ENCODE results near the gene LENEP.
"Not testable (repeated sequence)": the region's sequence is repeated elsewhere in the genome, so short reads cannot be mapped to it uniquely, and the experiment has no call there.

The LENEP gene

GRCh38 chr1:154970631-154971340 lies 22.6 kb upstream of the LENEP start, which contains the start of gene SHC1:
Gene SHC1 (minus strand): TSS chr1:154970747. CDS start chr1:154970526, 221 bp downstream.
- Histone ChIP-seq H3K36me3 (ENCODE audit: control insufficient read depth, insufficient read depth, low read length) (peaks cover 29% of the 10 kb centered on the region), H3K9ac (ENCODE audit: low read depth, low read length) (peak within 1 kb of the TSS; percentile 54), H3K4me3 (ENCODE audit: low read depth, low read length) (peak within 1 kb of the TSS; percentile 74), H3K27ac (ENCODE audit: low read depth, low read length) (peak within 1 kb of the TSS; percentile 98), H3K9me3 (ENCODE audit: control insufficient read depth, insufficient read depth, low read length) (no peaks in the 10 kb centered on the region), H3K4me1 (ENCODE audit: control insufficient read depth, insufficient read depth, low read length) (peaks cover 22% of the 10 kb centered on the region), H3K27me3 (ENCODE audit: control insufficient read depth, insufficient read depth, low read length) (no peaks in the 10 kb centered on the region)

- H3K9ac ChIP-seq (ENCODE audit: low read depth, low read length): peak overlapping the region; percentile 7; the same call in 1 of the 2 replicates
- peak overlapping the region; percentile 98 for H3K27ac ChIP-seq (ENCODE audit: low read depth, low read length)
- peaks cover 26% of the 10 kb centered on the region for H3K4me1 ChIP-seq (ENCODE audit: control insufficient read depth, insufficient read depth, low read length)
- H3K9me3 ChIP-seq (ENCODE audit: control insufficient read depth, insufficient read depth, low read length): no peaks in the 10 kb centered on the region
- no peaks in the 10 kb centered on the region for H3K27me3 ChIP-seq (ENCODE audit: control insufficient read depth, insufficient read depth, low read length)
- peaks cover 23% of the 10 kb centered on the region for H3K36me3 ChIP-seq (ENCODE audit: control insufficient read depth, insufficient read depth, low read length)
- H3K4me3 ChIP-seq (ENCODE audit: low read depth, low read length): peak overlapping the region; percentile 74
These were observed 21.9 kb upstream of the LENEP start for GRCh38 chr1:154971341-154971998.

GRCh38 chr1:154972213-154972516 lies 21.2 kb upstream of the LENEP start:
- Histone ChIP-seq H3K4me3 (ENCODE audit: low read depth, low read length) (peak overlapping the region; percentile 74), H3K4me1 (ENCODE audit: control insufficient read depth, insufficient read depth, low read length) (peaks cover 30% of the 10 kb centered on the region), H3K27me3 (ENCODE audit: control insufficient read depth, insufficient read depth, low read length) (no peaks in the 10 kb centered on the region), H3K36me3 (ENCODE audit: control insufficient read depth, insufficient read depth, low read length) (peaks cover 19% of the 10 kb centered on the region), H3K9me3 (ENCODE audit: control insufficient read depth, insufficient read depth, low read length) (no peaks in the 10 kb centered on the region), H3K9ac (ENCODE audit: low read depth, low read length) (peak overlapping the region; percentile 65), H3K27ac (ENCODE audit: low read depth, low read length) (peak overlapping the region; percentile 98)

- no peaks in the 10 kb centered on the region for H3K27me3 ChIP-seq (ENCODE audit: control insufficient read depth, insufficient read depth, low read length)
- peaks cover 17% of the 10 kb centered on the region for H3K36me3 ChIP-seq (ENCODE audit: control insufficient read depth, insufficient read depth, low read length)
- peak overlapping the region; percentile 91 for H3K9ac ChIP-seq (ENCODE audit: low read depth, low read length)
- peaks cover 30% of the 10 kb centered on the region for H3K4me1 ChIP-seq (ENCODE audit: control insufficient read depth, insufficient read depth, low read length)
- H3K9me3 ChIP-seq (ENCODE audit: control insufficient read depth, insufficient read depth, low read length): no peaks in the 10 kb centered on the region
- H3K27ac ChIP-seq (ENCODE audit: low read depth, low read length): peak overlapping the region; percentile 98
- H3K4me3 ChIP-seq (ENCODE audit: low read depth, low read length): peak overlapping the region; percentile 94
These were observed 20.7 kb upstream of the LENEP start for GRCh38 chr1:154972517-154973343.

GRCh38 chr1:154973344-154974101 lies 19.9 kb upstream of the LENEP start:
- no peaks in the 10 kb centered on the region for H3K9me3 ChIP-seq (ENCODE audit: control insufficient read depth, insufficient read depth, low read length)
- H3K36me3 ChIP-seq (ENCODE audit: control insufficient read depth, insufficient read depth, low read length): peaks cover 17% of the 10 kb centered on the region
- peak overlapping the region; percentile 91 for H3K9ac ChIP-seq (ENCODE audit: low read depth, low read length)
- no peaks in the 10 kb centered on the region for H3K27me3 ChIP-seq (ENCODE audit: control insufficient read depth, insufficient read depth, low read length)
- peaks cover 30% of the 10 kb centered on the region for H3K4me1 ChIP-seq (ENCODE audit: control insufficient read depth, insufficient read depth, low read length)
- H3K27ac ChIP-seq (ENCODE audit: low read depth, low read length): peak overlapping the region; percentile 98
- peak overlapping the region; percentile 94 for H3K4me3 ChIP-seq (ENCODE audit: low read depth, low read length)

- Histone ChIP-seq H3K27ac (ENCODE audit: low read depth, low read length) (peak within 1 kb of the TSS; percentile 98), H3K9ac (ENCODE audit: low read depth, low read length) (peak within 1 kb of the TSS; percentile 91), H3K36me3 (ENCODE audit: control insufficient read depth, insufficient read depth, low read length) (peaks cover 19% of the 10 kb centered on the region), H3K9me3 (ENCODE audit: control insufficient read depth, insufficient read depth, low read length) (no peaks in the 10 kb centered on the region), H3K4me3 (ENCODE audit: low read depth, low read length) (peak within 1 kb of the TSS; percentile 94), H3K27me3 (ENCODE audit: control insufficient read depth, insufficient read depth, low read length) (no peaks in the 10 kb centered on the region), H3K4me1 (ENCODE audit: control insufficient read depth, insufficient read depth, low read length) (peaks cover 25% of the 10 kb centered on the region)
These were observed 19.1 kb upstream of the LENEP start, which contains the start of gene CKS1B for GRCh38 chr1:154974102-154974807. Gene CKS1B (plus strand): TSS chr1:154974681. CDS start chr1:154974746, 65 bp downstream.

- H3K9ac ChIP-seq (ENCODE audit: low read depth, low read length): peak overlapping the region; percentile 88
- peaks cover 24% of the 10 kb centered on the region for H3K4me1 ChIP-seq (ENCODE audit: control insufficient read depth, insufficient read depth, low read length)
- H3K36me3 ChIP-seq (ENCODE audit: control insufficient read depth, insufficient read depth, low read length): peaks cover 25% of the 10 kb centered on the region
- H3K9me3 ChIP-seq (ENCODE audit: control insufficient read depth, insufficient read depth, low read length): no peaks in the 10 kb centered on the region
- no peaks in the 10 kb centered on the region for H3K27me3 ChIP-seq (ENCODE audit: control insufficient read depth, insufficient read depth, low read length)
- peak overlapping the region; percentile 98 for H3K27ac ChIP-seq (ENCODE audit: low read depth, low read length)
- H3K4me3 ChIP-seq (ENCODE audit: low read depth, low read length): peak overlapping the region; percentile 94
These were observed 18.5 kb upstream of the LENEP start for GRCh38 chr1:154974808-154975408.

GRCh38 chr1:154975409-154976059 lies 17.9 kb upstream of the LENEP start:
- peaks cover 24% of the 10 kb centered on the region for H3K4me1 ChIP-seq (ENCODE audit: control insufficient read depth, insufficient read depth, low read length)
- no peaks in the 10 kb centered on the region for H3K9me3 ChIP-seq (ENCODE audit: control insufficient read depth, insufficient read depth, low read length)
- H3K9ac ChIP-seq (ENCODE audit: low read depth, low read length): peak overlapping the region; percentile 88
- peaks cover 29% of the 10 kb centered on the region for H3K36me3 ChIP-seq (ENCODE audit: control insufficient read depth, insufficient read depth, low read length)
- H3K27ac ChIP-seq (ENCODE audit: low read depth, low read length): peak overlapping the region; percentile 98
- H3K4me3 ChIP-seq (ENCODE audit: low read depth, low read length): peak overlapping the region; percentile 94
- H3K27me3 ChIP-seq (ENCODE audit: control insufficient read depth, insufficient read depth, low read length): no peaks in the 10 kb centered on the region

GRCh38 chr1:154977762-154978161 lies 15.6 kb upstream of the LENEP start:
- not testable (repeated sequence) for H3K4me3 ChIP-seq (ENCODE audit: low read depth, low read length); H3K27me3 ChIP-seq (ENCODE audit: control insufficient read depth, insufficient read depth, low read length); H3K9me3 ChIP-seq (ENCODE audit: control insufficient read depth, insufficient read depth, low read length); H3K9ac ChIP-seq (ENCODE audit: low read depth, low read length); H3K27ac ChIP-seq (ENCODE audit: low read depth, low read length)
- H3K4me1 ChIP-seq (ENCODE audit: control insufficient read depth, insufficient read depth, low read length): peaks cover 17% of the 10 kb centered on the region
- peaks cover 29% of the 10 kb centered on the region for H3K36me3 ChIP-seq (ENCODE audit: control insufficient read depth, insufficient read depth, low read length)

Measured in HUES48 (cell line).